IMR-90 (cell line): ENCODE results near the gene HS6ST3. TPM values are rescaled to one million over a fixed set of nuclear protein-coding genes. Genes with fewer than 3 reads are reported as not detected.

Source experiments
- ATAC-seq: fragments of 200-7000 bp; cut with Tn5 transposase; 2 replicates; pipeline ENCODE4 v1.9.1; 2020; ENCODE audit warnings: low read depth, mild to moderate bottlenecking, moderate library complexity
- BruUV-seq: library from RNA; stranded (reverse); fragments of 400-500 nt; replicated peaks from 2 replicates; lab custom pipeline; 2021; lab: Mats Ljungman, UMichigan
- CTCF ChIA-PET: fragments of 300-600 bp; formaldehyde crosslinking; extraction: SDS; loops from one replicate; lab custom pipeline; 2021; ENCODE audit warnings: antibody characterized with exemption; lab: Yijun Ruan, JAX
- POLR2A ChIA-PET: fragments of 300-600 bp; sonication (Branson Sonifier 250); formaldehyde crosslinking; loops from one replicate; lab custom pipeline; 2022; ENCODE audit warnings: antibody characterized with exemption; ENCODE audit not compliant: unreplicated experiment; lab: Charles Lee
- DNase-seq: peaks from one replicate; pipeline ENCODE4 v3.0.0; 2013
- H2AFZ ChIP-seq: replicated peaks from 2 replicates; pipeline ENCODE3; 2013; ENCODE audit warnings: low read length, mild to moderate bottlenecking; ENCODE audit not compliant: poor library complexity
- H2AK5ac ChIP-seq: 2 replicates; pipeline ENCODE4 v1.6.1; 2013; ENCODE audit warnings: low read depth, low read length, inconsistent platforms
- H2AK9ac ChIP-seq: replicated peaks from 2 replicates; pipeline ENCODE3; 2013; ENCODE audit warnings: mild to moderate bottlenecking, low read depth, low read length, moderate library complexity; ENCODE audit not compliant: poor library complexity
- H2BK120ac ChIP-seq: 2 replicates; pipeline ENCODE4 v1.6.1; 2013; ENCODE audit warnings: low read depth, low read length, inconsistent platforms
- H2BK15ac ChIP-seq: 3 replicates; pipeline ENCODE4 v1.6.1; 2013; ENCODE audit warnings: low read depth, low read length, inconsistent platforms
- H2BK20ac ChIP-seq: 2 replicates; pipeline ENCODE4 v1.6.1; 2013; ENCODE audit warnings: low read depth, mild to moderate bottlenecking, inconsistent platforms, low read length, moderate library complexity
- H2BK5ac ChIP-seq: 2 replicates; pipeline ENCODE4 v1.6.1; 2013; ENCODE audit warnings: mild to moderate bottlenecking, low read depth, low read length, inconsistent platforms; ENCODE audit not compliant: poor library complexity, severe bottlenecking
- H3K14ac ChIP-seq: replicated peaks from 2 replicates; pipeline ENCODE4 v1.6.1; 2013; ENCODE audit warnings: low read depth, low read length, inconsistent platforms
- H3K18ac ChIP-seq: 2 replicates; pipeline ENCODE4 v1.6.1; 2013; ENCODE audit warnings: low read depth, low read length, control low read depth
- H3K23ac ChIP-seq: 2 replicates; pipeline ENCODE4 v1.6.1; 2013; ENCODE audit warnings: low read depth, low read length, inconsistent platforms
- H3K27ac ChIP-seq: 2 replicates; pipeline ENCODE4 v1.5.1; 2013; ENCODE audit warnings: mild to moderate bottlenecking, control low read depth, low read length; ENCODE audit not compliant: insufficient read depth
- H3K27me3 ChIP-seq: 2 replicates; pipeline ENCODE4 v1.6.1; 2013; ENCODE audit warnings: low read length; ENCODE audit not compliant: control insufficient read depth, insufficient read depth
- H3K36me3 ChIP-seq: 2 replicates; pipeline ENCODE4 v1.6.1; 2013; ENCODE audit warnings: low read length, mixed read lengths; ENCODE audit not compliant: control insufficient read depth, insufficient read depth
- H3K4ac ChIP-seq: 2 replicates; pipeline ENCODE4 v1.6.1; 2013; ENCODE audit warnings: low read depth, low read length, inconsistent platforms
- H3K4me1 ChIP-seq: 2 replicates; pipeline ENCODE4 v1.6.1; 2013; ENCODE audit warnings: low read length, mixed read lengths; ENCODE audit not compliant: control insufficient read depth, insufficient read depth
- H3K4me2 ChIP-seq: 2 replicates; pipeline ENCODE4 v1.6.1; 2013; ENCODE audit warnings: low read depth, mild to moderate bottlenecking, control low read depth, low read length, moderate library complexity
- H3K4me3 ChIP-seq: 2 replicates; pipeline ENCODE4 v1.5.1; 2013; ENCODE audit warnings: low read depth, mild to moderate bottlenecking, control low read depth, low read length, moderate library complexity; ENCODE audit not compliant: insufficient read depth
- H3K56ac ChIP-seq: 2 replicates; pipeline ENCODE4 v1.6.1; 2013; ENCODE audit warnings: low read length, inconsistent platforms; ENCODE audit not compliant: insufficient read depth; ENCODE audit errors: extremely low read depth
- H3K79me1 ChIP-seq, 2 experiments: 2 replicates each; pipeline ENCODE4 v1.6.1; 2013; ENCODE audit warnings: low read length in 2 of 2, inconsistent platforms in 1 of 2, low read depth in 1 of 2
- H3K9ac ChIP-seq: 2 replicates; pipeline ENCODE4 v1.6.1; 2013; ENCODE audit warnings: low read depth, low read length, control low read depth
- H3K9me1 ChIP-seq: 2 replicates; pipeline ENCODE4 v1.6.1; 2013; ENCODE audit warnings: low read length, inconsistent platforms; ENCODE audit not compliant: insufficient read depth
- H3K9me3 ChIP-seq: 2 replicates; pipeline ENCODE4 v1.6.1; 2013; ENCODE audit warnings: low read length; ENCODE audit not compliant: control insufficient read depth, insufficient read depth
- H4K20me1 ChIP-seq: 2 replicates; pipeline ENCODE4 v1.6.1; 2013; ENCODE audit warnings: low read length, inconsistent platforms; ENCODE audit not compliant: insufficient read depth
- H4K5ac ChIP-seq: 2 replicates; pipeline ENCODE4 v1.6.1; 2013; ENCODE audit warnings: mild to moderate bottlenecking, low read depth, low read length, control low read depth
- H4K8ac ChIP-seq, 2 experiments: 2 replicates each; pipeline ENCODE4 v1.6.1; 2013; ENCODE audit warnings: low read depth in 2 of 2, low read length in 2 of 2, control low read depth in 1 of 2, inconsistent platforms in 1 of 2
- H4K91ac ChIP-seq: 2 replicates; pipeline ENCODE4 v1.6.1; 2013; ENCODE audit warnings: low read depth, low read length, inconsistent platforms; ENCODE audit not compliant: insufficient read depth
- CHD1 ChIP-seq: IDR thresholded peaks from 2 replicates; pipeline ENCODE4 v1.6.1; 2012; ENCODE audit warnings: low read depth, low read length, improper control_type of control experiment
- FOS ChIP-seq: fragments of 150-350 bp; IDR thresholded peaks from 2 replicates; pipeline ENCODE4 v1.6.1; 2016; ENCODE audit warnings: low read depth, low read length
- MAZ ChIP-seq: IDR thresholded peaks from 2 replicates; pipeline ENCODE4 v1.6.1; 2012; ENCODE audit warnings: low read depth, mild to moderate bottlenecking, low read length, improper control_type of control experiment, moderate library complexity, borderline replicate concordance
- POLR2A ChIP-seq: IDR thresholded peaks from 2 replicates; pipeline ENCODE4 v1.6.1; 2012; ENCODE audit warnings: mild to moderate bottlenecking, low read depth, low read length
- RAD21 ChIP-seq: IDR thresholded peaks from 2 replicates; pipeline ENCODE4 v1.6.1; 2012; ENCODE audit warnings: low read length, improper control_type of control experiment
- RFX5 ChIP-seq: IDR thresholded peaks from 2 replicates; pipeline ENCODE4 v1.8.0; 2012; ENCODE audit warnings: low read depth, mild to moderate bottlenecking, low read length, moderate library complexity
- SMC3 ChIP-seq: fragments of 150-350 bp; IDR thresholded peaks from 2 replicates; pipeline ENCODE4 v1.6.1; 2016; ENCODE audit warnings: low read depth, mild to moderate bottlenecking, antibody characterized with exemption, low read length, moderate library complexity
- WGBS, 2 experiments: methylation state at CpG; one replicate each; pipeline versions ENCODE4 v1.1.5 to v1.1.7; 2013; ENCODE audit warnings: missing lambda C conversion rate in 2 of 2; ENCODE audit not compliant: insufficient read length in 1 of 2; ENCODE audit errors: extremely low coverage in 2 of 2; 5-methylcytosine and 5-hydroxymethylcytosine counted together
- dilution Hi-C: fragments of 300-500 bp; cut with HindIII; formaldehyde crosslinking; loops from one replicate; pipeline ENCODE4 v1.14.3; 2018; ENCODE audit warnings: low sequenced_read_pairs; ENCODE audit not compliant: unreplicated experiment
- in situ Hi-C: fragments of 300-500 bp; cut with MboI; formaldehyde crosslinking; loops from 3 replicates; pipeline ENCODE4 v1.14.3; 2019; ENCODE audit warnings: low sequenced_read_pairs, inconsistent platforms, mixed read lengths
- intact Hi-C: fragments of 100-400 bp; cut with micrococcal nuclease; formaldehyde crosslinking; loops from 2 replicates; pipeline ENCODE4 v1.10.0; 2022
- polyA plus RNA-seq, 3 experiments: library from polyadenylated mRNA; depleted of rRNA; stranded (reverse); fragments of >200 nt; gene quantifications; 2 replicates each; pipeline ENCODE4 v1.2.3, GENCODE V29; 2012; ENCODE audit warnings: low replicate concordance in 1 of 3
- total RNA-seq: library from RNA; depleted of rRNA; stranded (reverse); fragments of >200 nt; gene quantifications from 2 replicates; pipeline ENCODE4 v1.2.3, GENCODE V29; 2012
- TF ChIP-seq, protein P1 (sequence below): fragments of 150-350 bp; IDR thresholded peaks from 2 replicates; pipeline ENCODE4 v1.6.1; 2016; ENCODE audit warnings: low read depth, mild to moderate bottlenecking, low read length, moderate library complexity, borderline replicate concordance

HS6ST3 gene
- total and polyA plus RNA-seq, 2 of the 4 experiments (the other 2 are of a cell fraction), result not detected

DNA sequence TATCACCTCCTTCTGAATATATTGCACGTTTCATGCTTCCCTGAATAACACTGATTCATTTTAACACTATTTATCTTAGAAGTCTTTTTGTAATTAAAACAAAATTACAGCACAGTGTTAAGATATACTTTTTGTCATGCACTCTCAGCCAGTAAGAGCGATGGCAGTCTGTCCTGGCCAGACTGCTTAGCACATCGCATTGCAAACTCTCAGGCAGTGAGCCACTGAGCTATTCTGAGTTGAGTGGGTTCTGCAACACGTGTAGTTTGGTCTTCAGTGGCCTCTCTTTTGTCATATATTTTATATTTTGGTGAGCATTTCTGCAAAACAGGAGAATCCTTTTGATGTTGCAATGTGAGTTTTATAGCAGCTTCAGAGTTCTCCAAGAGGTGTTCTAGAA, 332.1 kb downstream of the HS6ST3 start:
- H3K27me3 ChIP-seq, result no peaks in the 10 kb centered on the region
- WGBS, 2 experiments, result 40% methylated on average over 1 of the region's 4 CpGs; no CpG with 5 or more reads in 1 of the 2 experiments
- H3K56ac ChIP-seq, result no peak overlapping the region
- H3K18ac ChIP-seq, result no peak overlapping the region
- no peaks in the 10 kb centered on the region for H3K4me1 ChIP-seq
- H3K9ac ChIP-seq, result no peak overlapping the region
- H4K20me1 ChIP-seq, result no peaks in the 10 kb centered on the region
- no peak overlapping the region for H2BK120ac ChIP-seq
- no peaks in the 10 kb centered on the region for H3K9me1 ChIP-seq
- H3K27ac ChIP-seq, result no peak overlapping the region
- no TSS peak for BruUV-seq
- dilution Hi-C loops, result no loop called here
- H3K36me3 ChIP-seq, result no peaks in the 10 kb centered on the region
- H3K14ac ChIP-seq, result no peak overlapping the region
- peaks cover 6% of the 10 kb centered on the region; the same call in 1 of the 2 replicates for H3K9me3 ChIP-seq
- H2AK9ac ChIP-seq, result no peak overlapping the region
- H3K4me3 ChIP-seq, result no peak overlapping the region
- no peak overlapping the region for H3K4ac ChIP-seq
- H2BK20ac ChIP-seq, result no peak overlapping the region
- no peak overlapping the region for H2BK15ac ChIP-seq
- H2BK5ac ChIP-seq, result no peak overlapping the region
- ChIA-PET CTCF (no interaction called here), POLR2A (no interaction called here)
- no peak overlapping the region for H2AFZ ChIP-seq
- no peak for ATAC-seq
- no peak overlapping the region for H3K4me2 ChIP-seq
- intact Hi-C loops, result no loop called here
- TF ChIP-seq, protein P1, sequence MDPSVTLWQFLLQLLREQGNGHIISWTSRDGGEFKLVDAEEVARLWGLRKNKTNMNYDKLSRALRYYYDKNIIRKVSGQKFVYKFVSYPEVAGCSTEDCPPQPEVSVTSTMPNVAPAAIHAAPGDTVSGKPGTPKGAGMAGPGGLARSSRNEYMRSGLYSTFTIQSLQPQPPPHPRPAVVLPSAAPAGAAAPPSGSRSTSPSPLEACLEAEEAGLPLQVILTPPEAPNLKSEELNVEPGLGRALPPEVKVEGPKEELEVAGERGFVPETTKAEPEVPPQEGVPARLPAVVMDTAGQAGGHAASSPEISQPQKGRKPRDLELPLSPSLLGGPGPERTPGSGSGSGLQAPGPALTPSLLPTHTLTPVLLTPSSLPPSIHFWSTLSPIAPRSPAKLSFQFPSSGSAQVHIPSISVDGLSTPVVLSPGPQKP, result no peak
- no peak for TF ChIP-seq RFX5
- TF ChIP-seq SMC3, result no peak
- TF ChIP-seq RAD21, result no peak
- no peak for TF ChIP-seq CHD1
- no peak for TF ChIP-seq FOS
- no peak for TF ChIP-seq MAZ
- TF ChIP-seq POLR2A, result no peak
- no peaks in the 10 kb centered on the region for H3K79me1 ChIP-seq
- H4K91ac ChIP-seq, result no peak overlapping the region
- in situ Hi-C loops, result no loop called here
- no peak overlapping the region for H3K23ac ChIP-seq
- no peak for DNase-seq
- no peak overlapping the region for H2AK5ac ChIP-seq
- H4K8ac ChIP-seq, result no peak overlapping the region
- H4K5ac ChIP-seq, result no peak overlapping the region
